ENCODE data around the gene GBX1. TPM values are rescaled to one million over a fixed set of nuclear protein-coding genes. Genes with fewer than 3 reads are reported as not detected.

The GBX1 gene
- total RNA-seq, 3 donors from 2014 or later (not counting 1 experiment from before 2014, with no cell fraction given): not detected

GRCh38 chr7:151139791-151140190, 27.7 kb downstream of the GBX1 start:
- DNase-seq (no peak), ATAC-seq (no peak)
- H3K4me3 ChIP-seq (ENCODE audit: low read length): no peak overlapping the region
- TF ChIP-seq, protein P1, sequence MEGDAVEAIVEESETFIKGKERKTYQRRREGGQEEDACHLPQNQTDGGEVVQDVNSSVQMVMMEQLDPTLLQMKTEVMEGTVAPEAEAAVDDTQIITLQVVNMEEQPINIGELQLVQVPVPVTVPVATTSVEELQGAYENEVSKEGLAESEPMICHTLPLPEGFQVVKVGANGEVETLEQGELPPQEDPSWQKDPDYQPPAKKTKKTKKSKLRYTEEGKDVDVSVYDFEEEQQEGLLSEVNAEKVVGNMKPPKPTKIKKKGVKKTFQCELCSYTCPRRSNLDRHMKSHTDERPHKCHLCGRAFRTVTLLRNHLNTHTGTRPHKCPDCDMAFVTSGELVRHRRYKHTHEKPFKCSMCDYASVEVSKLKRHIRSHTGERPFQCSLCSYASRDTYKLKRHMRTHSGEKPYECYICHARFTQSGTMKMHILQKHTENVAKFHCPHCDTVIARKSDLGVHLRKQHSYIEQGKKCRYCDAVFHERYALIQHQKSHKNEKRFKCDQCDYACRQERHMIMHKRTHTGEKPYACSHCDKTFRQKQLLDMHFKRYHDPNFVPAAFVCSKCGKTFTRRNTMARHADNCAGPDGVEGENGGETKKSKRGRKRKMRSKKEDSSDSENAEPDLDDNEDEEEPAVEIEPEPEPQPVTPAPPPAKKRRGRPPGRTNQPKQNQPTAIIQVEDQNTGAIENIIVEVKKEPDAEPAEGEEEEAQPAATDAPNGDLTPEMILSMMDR (IDR thresholded peaks at IDR 0.05): no peak
- H3K4me1 ChIP-seq (ENCODE audit: control insufficient read depth, insufficient read depth, low read length): no peaks in the 10 kb centered on the region
- no peaks in the 10 kb centered on the region for H3K9me3 Mint-ChIP-seq
- H3K4me1 Mint-ChIP-seq: no peaks in the 10 kb centered on the region
- H3K9me3 ChIP-seq (ENCODE audit: control insufficient read depth, insufficient read depth, low read length): no peaks in the 10 kb centered on the region
- 94% methylated on average over 8 of the region's 9 CpGs for WGBS (ENCODE audit: insufficient coverage)
- intact Hi-C loops (cut with micrococcal nuclease): no loop called here
- H3K27ac ChIP-seq (ENCODE audit: low read length): no peak overlapping the region
- H3K36me3 Mint-ChIP-seq: no peaks in the 10 kb centered on the region
- H3K27ac Mint-ChIP-seq: no peak overlapping the region
- no peaks in the 10 kb centered on the region for H3K27me3 ChIP-seq (ENCODE audit: control insufficient read depth, insufficient read depth, low read length)
- H3K27me3 Mint-ChIP-seq (ENCODE audit: low read depth in 2 of 2): no peaks in the 10 kb centered on the region
- peaks cover 5% of the 10 kb centered on the region for H3K36me3 ChIP-seq (ENCODE audit: control insufficient read depth, insufficient read depth, low read length)
- H3K4me3 Mint-ChIP-seq: no peak overlapping the region

- Mint-ChIP-seq H3K27me3 (ENCODE audit: low read depth in 2 of 2) (no peaks in the 10 kb centered on the region), H3K36me3 (no peaks in the 10 kb centered on the region), H3K27ac (no peak overlapping the region), H3K9me3 (no peaks in the 10 kb centered on the region), H3K4me3 (no peak overlapping the region), H3K4me1 (no peaks in the 10 kb centered on the region)
- TF ChIP-seq, protein P1 (IDR thresholded peaks at IDR 0.05): no peak
- no peak overlapping the region for H3K27ac ChIP-seq (ENCODE audit: low read length)
- no peaks in the 10 kb centered on the region for H3K27me3 ChIP-seq (ENCODE audit: control insufficient read depth, insufficient read depth, low read length)
- WGBS (ENCODE audit: insufficient coverage): 94% methylated on average over 18 of the region's 18 CpGs
- H3K9me3 ChIP-seq (ENCODE audit: control insufficient read depth, insufficient read depth, low read length): no peaks in the 10 kb centered on the region
- intact Hi-C loops (cut with micrococcal nuclease): no loop called here
- DNase-seq (peak in 1 of 2 donors; percentile 8), ATAC-seq (no peak)
- H3K36me3 ChIP-seq (ENCODE audit: control insufficient read depth, insufficient read depth, low read length): peaks cover 8% of the 10 kb centered on the region
- H3K4me3 ChIP-seq (ENCODE audit: low read length): no peak overlapping the region
- H3K4me1 ChIP-seq (ENCODE audit: control insufficient read depth, insufficient read depth, low read length): no peaks in the 10 kb centered on the region
These were observed 28.3 kb downstream of the GBX1 start for GRCh38 chr7:151139071-151139790.

- H3K27me3 Mint-ChIP-seq (ENCODE audit: low read depth in 2 of 2): no peaks in the 10 kb centered on the region
- no peak overlapping the region for H3K27ac ChIP-seq (ENCODE audit: low read length)
- no peak for ATAC-seq
- peak in 1 of 2 donors; percentile 11 for DNase-seq
- peaks cover 9% of the 10 kb centered on the region for H3K36me3 ChIP-seq (ENCODE audit: control insufficient read depth, insufficient read depth, low read length)
- H3K27ac Mint-ChIP-seq: no peak overlapping the region
- H3K9me3 Mint-ChIP-seq: no peaks in the 10 kb centered on the region
- H3K4me1 Mint-ChIP-seq: no peaks in the 10 kb centered on the region
- no peaks in the 10 kb centered on the region for H3K36me3 Mint-ChIP-seq
- TF ChIP-seq, protein P1 (IDR thresholded peaks at IDR 0.05): no peak
- intact Hi-C loops (cut with micrococcal nuclease): no loop called here
- no peaks in the 10 kb centered on the region for H3K4me1 ChIP-seq (ENCODE audit: control insufficient read depth, insufficient read depth, low read length)
- H3K27me3 ChIP-seq (ENCODE audit: control insufficient read depth, insufficient read depth, low read length): no peaks in the 10 kb centered on the region
- no peaks in the 10 kb centered on the region for H3K9me3 ChIP-seq (ENCODE audit: control insufficient read depth, insufficient read depth, low read length)
- 93% methylated on average over 30 of the region's 30 CpGs for WGBS (ENCODE audit: insufficient coverage)
- H3K4me3 ChIP-seq (ENCODE audit: low read length): no peak overlapping the region
- H3K4me3 Mint-ChIP-seq: no peak overlapping the region
These were observed 29.2 kb downstream of the GBX1 start for GRCh38 chr7:151138153-151138851.
